WTC11 (cell line): ENCODE data around the gene SPPL2B. TPM values are rescaled to one million over a fixed set of nuclear protein-coding genes. Genes with fewer than 3 reads are reported as not detected.

ENCODE experiments used
- ATAC-seq: fragments of 200-7000 bp; cut with Tn5 transposase; 2 replicates; pipeline ENCODE4 v1.10.0; 2021; ENCODE audit warnings: mild to moderate bottlenecking, moderate library complexity
- CTCF ChIA-PET: fragments of 300-600 bp; sonication (Branson Sonifier 250); formaldehyde crosslinking; loops from one replicate; lab custom pipeline; 2021; ENCODE audit warnings: antibody characterized with exemption; lab: Charles Lee
- POLR2A ChIA-PET: fragments of 350-600 bp; sonication (Branson Sonifier 250); formaldehyde crosslinking; loops from one replicate; lab custom pipeline; 2021; ENCODE audit warnings: antibody characterized with exemption; lab: Charles Lee
- DNase-seq: peaks from one replicate; pipeline ENCODE4 v3.0.0; 2021; ENCODE audit warnings: low spot score
- H3K27ac Mint-ChIP-seq: 2 replicates; pipeline ENCODE4 v1.8.0; 2021; ENCODE audit warnings: mixed read lengths
- H3K27me3 Mint-ChIP-seq: 2 replicates; pipeline ENCODE4 v1.8.0; 2021; ENCODE audit warnings: low read depth, mild to moderate bottlenecking, moderate library complexity, mixed read lengths
- H3K36me3 Mint-ChIP-seq: 2 replicates; pipeline ENCODE4 v1.8.0; 2021; ENCODE audit warnings: mixed read lengths
- H3K4me1 Mint-ChIP-seq: 2 replicates; pipeline ENCODE4 v1.8.0; 2022; ENCODE audit warnings: mixed read lengths
- H3K4me3 Mint-ChIP-seq: 2 replicates; pipeline ENCODE4 v1.8.0; 2021; ENCODE audit warnings: mild to moderate bottlenecking, moderate library complexity, mixed read lengths
- H3K9me3 Mint-ChIP-seq: 2 replicates; pipeline ENCODE4 v1.8.0; 2021; ENCODE audit warnings: mixed read lengths
- ATF1 ChIP-seq: sonication (generic); formaldehyde crosslinking; IDR thresholded peaks from 2 replicates; pipeline ENCODE4 v1.8.1; 2023; ENCODE audit warnings: mild to moderate bottlenecking, moderate library complexity, missing genetic modification reagents
- ATF6 ChIP-seq: sonication (generic); formaldehyde crosslinking; IDR thresholded peaks from 2 replicates; pipeline ENCODE4 v1.8.1; 2023; ENCODE audit warnings: mild to moderate bottlenecking, missing genetic modification reagents
- CDX4 ChIP-seq: fragments of 250-450 bp; sonication (Bioruptor Pico); IDR thresholded peaks from 2 replicates; pipeline ENCODE4 v1.9.0; 2021; ENCODE audit warnings: moderate library complexity, mild to moderate bottlenecking, inconsistent platforms, borderline replicate concordance
- CTCF ChIP-seq: fragments of 200-600 bp; IDR thresholded peaks from 2 replicates; pipeline ENCODE4 v1.8.0; 2022; ENCODE audit warnings: antibody characterized with exemption
- E2F5 ChIP-seq: sonication (generic); formaldehyde crosslinking; IDR thresholded peaks from 2 replicates; pipeline ENCODE4 v1.8.1; 2022; ENCODE audit warnings: mild to moderate bottlenecking, moderate library complexity, missing genetic modification reagents
- EMX1 ChIP-seq: fragments of 250-450 bp; sonication (Bioruptor Pico); IDR thresholded peaks from 2 replicates; pipeline ENCODE4 v1.8.0; 2021; ENCODE audit warnings: mild to moderate bottlenecking
- ETV6 ChIP-seq: sonication (generic); formaldehyde crosslinking; IDR thresholded peaks from 2 replicates; pipeline ENCODE4 v1.8.1; 2022; ENCODE audit warnings: mild to moderate bottlenecking, missing genetic modification reagents
- FOXJ3 ChIP-seq: sonication (generic); formaldehyde crosslinking; IDR thresholded peaks from 2 replicates; pipeline ENCODE4 v1.9.0; 2021; ENCODE audit warnings: missing genetic modification reagents, mild to moderate bottlenecking, borderline replicate concordance
- FOXP1 ChIP-seq: sonication (generic); formaldehyde crosslinking; IDR thresholded peaks from 2 replicates; pipeline ENCODE4 v1.8.0; 2022; ENCODE audit warnings: missing genetic modification reagents, mild to moderate bottlenecking, moderate library complexity, borderline replicate concordance
- GRHL2 ChIP-seq: fragments of 250-450 bp; sonication (Bioruptor Pico); IDR thresholded peaks from 2 replicates; pipeline ENCODE4 v1.8.0; 2022; ENCODE audit warnings: mild to moderate bottlenecking, moderate library complexity; ENCODE audit not compliant: insufficient replicate concordance, severe bottlenecking
- HMGA2 ChIP-seq: fragments of 250-450 bp; sonication (Bioruptor Pico); IDR thresholded peaks from 2 replicates; pipeline ENCODE4 v1.4.0; 2021; ENCODE audit warnings: mild to moderate bottlenecking, moderate library complexity
- MLX ChIP-seq: sonication (generic); formaldehyde crosslinking; IDR thresholded peaks from 2 replicates; pipeline ENCODE4 v1.8.1; 2023; ENCODE audit warnings: mild to moderate bottlenecking, missing genetic modification reagents, moderate library complexity
- NR1H2 ChIP-seq: sonication (generic); formaldehyde crosslinking; IDR thresholded peaks from 2 replicates; pipeline ENCODE4 v1.9.0; 2021; ENCODE audit warnings: mild to moderate bottlenecking, moderate library complexity, missing genetic modification reagents
- PRDM15 ChIP-seq: sonication (generic); formaldehyde crosslinking; IDR thresholded peaks from 2 replicates; pipeline ENCODE4 v1.8.0; 2022; ENCODE audit warnings: missing genetic modification reagents
- RORB ChIP-seq: fragments of 250-450 bp; sonication (Bioruptor Pico); IDR thresholded peaks from 2 replicates; pipeline ENCODE4 v1.9.0; 2021; ENCODE audit warnings: mild to moderate bottlenecking
- SMAD3 ChIP-seq: sonication (generic); formaldehyde crosslinking; IDR thresholded peaks from 2 replicates; pipeline ENCODE4 v1.8.0; 2022; ENCODE audit warnings: missing genetic modification reagents, mild to moderate bottlenecking, borderline replicate concordance
- TEAD4 ChIP-seq: sonication (generic); formaldehyde crosslinking; IDR thresholded peaks from 2 replicates; pipeline ENCODE4 v1.8.0; 2022; ENCODE audit warnings: mild to moderate bottlenecking, missing genetic modification reagents
- ZBTB43 ChIP-seq: sonication (generic); formaldehyde crosslinking; IDR thresholded peaks from 2 replicates; pipeline ENCODE4 v1.8.1; 2023; ENCODE audit warnings: mild to moderate bottlenecking, missing genetic modification reagents
- ZNF138 ChIP-seq: sonication (generic); formaldehyde crosslinking; conservative IDR thresholded peaks from 2 replicates; pipeline ENCODE4 v1.8.1; 2022; ENCODE audit warnings: mild to moderate bottlenecking, moderate library complexity, missing genetic modification reagents
- ZNF232 ChIP-seq: sonication (generic); formaldehyde crosslinking; IDR thresholded peaks from 2 replicates; pipeline ENCODE4 v1.8.0; 2022; ENCODE audit warnings: mild to moderate bottlenecking, missing genetic modification reagents
- ZNF423 ChIP-seq: fragments of 250-450 bp; sonication (Bioruptor Pico); IDR thresholded peaks from 2 replicates; pipeline ENCODE4 v2.1.2; 2022; ENCODE audit warnings: mild to moderate bottlenecking, moderate library complexity
- total RNA-seq: library from RNA; stranded (reverse); gene quantifications from 3 replicates; pipeline ENCODE4 v1.2.3, GENCODE V29; 2021

Gene SPPL2B
- total RNA-seq, 1 experiment from 2014 or later, result 117 TPM

- POLR2A ChIA-PET, result no interaction called here
- H3K9me3 Mint-ChIP-seq, result no peaks in the 10 kb centered on the region
- no peaks in the 10 kb centered on the region for H3K36me3 Mint-ChIP-seq
- H3K4me1 Mint-ChIP-seq, result peaks cover 7% of the 10 kb centered on the region
- H3K27ac Mint-ChIP-seq, result no peak overlapping the region
- TF ChIP-seq FOXP1 (CRISPR knock-in tag) (no peak), MLX (CRISPR knock-in tag) (no peak), ATF1 (CRISPR knock-in tag) (no peak), SMAD3 (CRISPR knock-in tag) (no peak), CTCF (no peak), NR1H2 (no peak), FOXJ3 (CRISPR knock-in tag) (no peak), EMX1 (no peak), E2F5 (CRISPR knock-in tag) (no peak), ETV6 (CRISPR knock-in tag) (no peak), ZNF138 (CRISPR knock-in tag) (no peak), ZNF423 (no peak), TEAD4 (CRISPR knock-in tag) (no peak), CDX4 (CRISPR knock-in tag) (no peak), HMGA2 (no peak), ZNF232 (no peak)
- TF ChIP-seq, all 79 proteins: peak for 0
- ATAC-seq (no peak), DNase-seq (no peak)
- H3K4me3 Mint-ChIP-seq, result no peak overlapping the region
- CTCF ChIA-PET, result interaction anchor here (0.5 to 2.4 kb wide), 7 partner anchors 9 to 285 kb away, joined by 3 to 12 read pairs (median 3); partner anchors contain the start of gene MOB3A
- peaks cover 23% of the 10 kb centered on the region for H3K27me3 Mint-ChIP-seq
Measured at GRCh38 chr19:2306281-2306806, 22.1 kb upstream of the SPPL2B start.

GRCh38 chr19:2306971-2307370 lies 21.5 kb upstream of the SPPL2B start:
- Mint-ChIP-seq H3K27ac (no peak overlapping the region), H3K27me3 (peaks cover 20% of the 10 kb centered on the region)
- TF ChIP-seq MLX (CRISPR knock-in tag) (no peak), ATF6 (CRISPR knock-in tag) (no peak), ZBTB43 (no peak), GRHL2 (CRISPR knock-in tag) (no peak), PRDM15 (CRISPR knock-in tag) (no peak), CDX4 (CRISPR knock-in tag) (no peak), RORB (no peak)

More at GRCh38 chr19:2306971-2307370, 21.5 kb upstream of the SPPL2B start:
- ATAC-seq (no peak), DNase-seq (no peak)
- Mint-ChIP-seq H3K4me3 (peak overlapping the region; percentile 20; the same call in 1 of the 2 replicates), H3K36me3 (no peaks in the 10 kb centered on the region), H3K4me1 (peaks cover 7% of the 10 kb centered on the region), H3K9me3 (no peaks in the 10 kb centered on the region)
- ChIA-PET CTCF (interaction anchor here (0.6 to 2.4 kb wide), 4 partner anchors 9 to 286 kb away, joined by 3 to 11 read pairs (median 6); no protein-coding TSS in a partner anchor), POLR2A (no interaction called here)
